ENCODE measurements around the gene GCNT1.

Gene GCNT1

GRCh38 chr9:76539180-76539579 is 80.2 kb downstream of the GCNT1 start:
- DNase-seq, result no peak
- H3K4me2 ChIP-seq (ENCODE audit: low read length), result no peak overlapping the region

DNA sequence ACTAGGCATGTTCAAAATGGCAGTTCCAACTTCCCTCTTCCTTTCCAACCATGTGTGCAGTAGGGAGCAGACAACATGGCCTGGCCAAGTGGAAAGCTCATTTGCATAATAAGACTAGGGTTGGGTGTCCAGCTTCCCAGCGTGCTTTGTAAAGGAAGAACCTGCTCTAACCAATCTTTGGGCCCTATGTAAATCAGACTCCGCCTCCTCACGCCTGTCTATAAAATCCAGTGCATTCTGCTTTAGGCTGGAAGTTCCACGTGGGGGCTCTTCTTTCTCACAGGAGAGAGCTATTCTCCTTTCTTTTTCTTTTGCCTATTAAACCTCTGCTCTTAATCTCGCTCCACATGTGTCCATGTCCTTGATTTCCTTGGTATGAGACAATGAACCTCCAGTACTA is 83.4 kb downstream of the GCNT1 start:
- no peak overlapping the region for H3K4me2 ChIP-seq (ENCODE audit: low read length)
- no peak overlapping the region for H2BK5ac ChIP-seq (ENCODE audit: low read depth, low read length, poor library complexity)
- no peaks in the 10 kb centered on the region for H3K9me3 ChIP-seq (ENCODE audit: insufficient read depth, low read depth, low read length)
- WGBS (ENCODE audit: extremely low coverage, insufficient coverage, insufficient read length), result no CpG with 5 or more reads among the region's 5 CpGs
- H2BK120ac ChIP-seq (ENCODE audit: insufficient read depth, low read length, poor library complexity), result no peak overlapping the region
- no peak overlapping the region for H4K12ac ChIP-seq (ENCODE audit: low read depth, low read length)
- no peak overlapping the region for H3K4me3 ChIP-seq (ENCODE audit: low read depth, low read length)
- no peak overlapping the region for H2BK12ac ChIP-seq (ENCODE audit: low read length)
- H4K8ac ChIP-seq (ENCODE audit: low read depth, low read length), result no peak overlapping the region
- H3K14ac ChIP-seq (ENCODE audit: low read length), result no peak overlapping the region
- no peak overlapping the region for H2AFZ ChIP-seq (ENCODE audit: insufficient read depth, low read length, poor library complexity)
- H2AK5ac ChIP-seq (ENCODE audit: low read length), result no peak overlapping the region
- H3K79me2 ChIP-seq (ENCODE audit: control insufficient read depth, insufficient read depth, low read length, poor library complexity), result no peaks in the 10 kb centered on the region
- no peaks in the 10 kb centered on the region for H3K36me3 ChIP-seq (ENCODE audit: control insufficient read depth in 1 of 2, insufficient read depth in 2 of 2, low read length in 2 of 2)
- H3K79me1 ChIP-seq (ENCODE audit: low read length), result no peaks in the 10 kb centered on the region
- no peak overlapping the region for H4K91ac ChIP-seq (ENCODE audit: low read depth, low read length)
- H3K27me3 ChIP-seq (ENCODE audit: insufficient read depth, low read length), result no peaks in the 10 kb centered on the region
- H3K27ac ChIP-seq (ENCODE audit: low read depth, low read length), result no peak overlapping the region
- H3K4me1 ChIP-seq (ENCODE audit: control insufficient read depth in 1 of 2, insufficient read depth in 2 of 2, low read length in 2 of 2), result no peaks in the 10 kb centered on the region
- DNase-seq, result no peak
- H3K9ac ChIP-seq (ENCODE audit: low read length), result no peak overlapping the region
- no peak overlapping the region for H3K4ac ChIP-seq (ENCODE audit: low read depth, low read length)
- H3K18ac ChIP-seq (ENCODE audit: low read length), result no peak overlapping the region
- H3K23ac ChIP-seq (ENCODE audit: low read length), result no peak overlapping the region

More at GRCh38 chr9:76539180-76539579, 80.2 kb downstream of the GCNT1 start:
- Histone ChIP-seq H4K12ac (ENCODE audit: low read depth, low read length) (no peak overlapping the region), H4K91ac (ENCODE audit: low read depth, low read length) (no peak overlapping the region), H2AK5ac (ENCODE audit: low read length) (no peak overlapping the region), H3K4ac (ENCODE audit: low read depth, low read length) (no peak overlapping the region), H3K9ac (ENCODE audit: low read length) (no peak overlapping the region), H3K23ac (ENCODE audit: low read length) (no peak overlapping the region), H3K79me1 (ENCODE audit: low read length) (no peaks in the 10 kb centered on the region), H3K79me2 (ENCODE audit: control insufficient read depth, insufficient read depth, low read length, poor library complexity) (no peaks in the 10 kb centered on the region), H3K9me3 (ENCODE audit: insufficient read depth, low read depth, low read length) (no peaks in the 10 kb centered on the region), H3K14ac (ENCODE audit: low read length) (no peak overlapping the region), H2BK120ac (ENCODE audit: insufficient read depth, low read length, poor library complexity) (no peak overlapping the region), H2BK12ac (ENCODE audit: low read length) (no peak overlapping the region), H2BK5ac (ENCODE audit: low read depth, low read length, poor library complexity) (no peak overlapping the region), H3K4me1 (ENCODE audit: control insufficient read depth in 1 of 2, insufficient read depth in 2 of 2, low read length in 2 of 2) (no peaks in the 10 kb centered on the region), H3K27ac (ENCODE audit: low read depth, low read length) (no peak overlapping the region), H3K27me3 (ENCODE audit: insufficient read depth, low read length) (no peaks in the 10 kb centered on the region), H4K8ac (ENCODE audit: low read depth, low read length) (no peak overlapping the region), H3K36me3 (ENCODE audit: control insufficient read depth in 1 of 2, insufficient read depth in 2 of 2, low read length in 2 of 2) (no peaks in the 10 kb centered on the region), H3K4me3 (ENCODE audit: low read depth, low read length) (no peak overlapping the region), H3K18ac (ENCODE audit: low read length) (no peak overlapping the region), H2AFZ (ENCODE audit: insufficient read depth, low read length, poor library complexity) (no peak overlapping the region)
- WGBS (ENCODE audit: extremely low coverage, insufficient coverage, insufficient read length), result no CpG with 5 or more reads among the region's 1 CpG

- no peak overlapping the region for H2BK120ac ChIP-seq (ENCODE audit: insufficient read depth, low read length, poor library complexity)
- H3K79me2 ChIP-seq (ENCODE audit: control insufficient read depth, insufficient read depth, low read length, poor library complexity), result no peaks in the 10 kb centered on the region
- no peak overlapping the region for H3K4me2 ChIP-seq (ENCODE audit: low read length)
- WGBS (ENCODE audit: extremely low coverage, insufficient coverage, insufficient read length), result no CpG with 5 or more reads among the region's 2 CpGs
- H3K14ac ChIP-seq (ENCODE audit: low read length), result no peak overlapping the region
- H2BK5ac ChIP-seq (ENCODE audit: low read depth, low read length, poor library complexity), result no peak overlapping the region
- no peak overlapping the region for H3K4me3 ChIP-seq (ENCODE audit: low read depth, low read length)
- H3K9ac ChIP-seq (ENCODE audit: low read length), result no peak overlapping the region
- H3K27ac ChIP-seq (ENCODE audit: low read depth, low read length), result no peak overlapping the region
- no peak overlapping the region for H2AFZ ChIP-seq (ENCODE audit: insufficient read depth, low read length, poor library complexity)
- H3K23ac ChIP-seq (ENCODE audit: low read length), result no peak overlapping the region
- no peaks in the 10 kb centered on the region for H3K9me3 ChIP-seq (ENCODE audit: insufficient read depth, low read depth, low read length)
- H3K79me1 ChIP-seq (ENCODE audit: low read length), result no peaks in the 10 kb centered on the region
- no peak overlapping the region for H4K91ac ChIP-seq (ENCODE audit: low read depth, low read length)
- H3K4me1 ChIP-seq (ENCODE audit: control insufficient read depth in 1 of 2, insufficient read depth in 2 of 2, low read length in 2 of 2), result no peaks in the 10 kb centered on the region
- DNase-seq, result no peak
- H4K12ac ChIP-seq (ENCODE audit: low read depth, low read length), result no peak overlapping the region
- H4K8ac ChIP-seq (ENCODE audit: low read depth, low read length), result no peak overlapping the region
- no peaks in the 10 kb centered on the region for H3K27me3 ChIP-seq (ENCODE audit: insufficient read depth, low read length)
- H2BK12ac ChIP-seq (ENCODE audit: low read length), result no peak overlapping the region
- H2AK5ac ChIP-seq (ENCODE audit: low read length), result no peak overlapping the region
- no peaks in the 10 kb centered on the region for H3K36me3 ChIP-seq (ENCODE audit: control insufficient read depth in 1 of 2, insufficient read depth in 2 of 2, low read length in 2 of 2)
- H3K18ac ChIP-seq (ENCODE audit: low read length), result no peak overlapping the region
- no peak overlapping the region for H3K4ac ChIP-seq (ENCODE audit: low read depth, low read length)
Measured at GRCh38 chr9:76545191-76545590, 86.2 kb downstream of the GCNT1 start.

- Histone ChIP-seq H3K27ac (ENCODE audit: low read depth, low read length) (no peak overlapping the region), H3K9ac (ENCODE audit: low read length) (no peak overlapping the region), H3K36me3 (ENCODE audit: control insufficient read depth in 1 of 2, insufficient read depth in 2 of 2, low read length in 2 of 2) (no peaks in the 10 kb centered on the region), H3K4ac (ENCODE audit: low read depth, low read length) (no peak overlapping the region), H3K4me2 (ENCODE audit: low read length) (no peak overlapping the region), H3K18ac (ENCODE audit: low read length) (no peak overlapping the region), H4K12ac (ENCODE audit: low read depth, low read length) (no peak overlapping the region), H2AFZ (ENCODE audit: insufficient read depth, low read length, poor library complexity) (no peak overlapping the region), H2BK12ac (ENCODE audit: low read length) (no peak overlapping the region), H2AK5ac (ENCODE audit: low read length) (no peak overlapping the region), H3K4me1 (ENCODE audit: control insufficient read depth in 1 of 2, insufficient read depth in 2 of 2, low read length in 2 of 2) (no peaks in the 10 kb centered on the region), H2BK5ac (ENCODE audit: low read depth, low read length, poor library complexity) (no peak overlapping the region), H3K14ac (ENCODE audit: low read length) (no peak overlapping the region), H4K8ac (ENCODE audit: low read depth, low read length) (no peak overlapping the region), H2BK120ac (ENCODE audit: insufficient read depth, low read length, poor library complexity) (no peak overlapping the region), H3K23ac (ENCODE audit: low read length) (no peak overlapping the region), H3K79me1 (ENCODE audit: low read length) (no peaks in the 10 kb centered on the region), H3K9me3 (ENCODE audit: insufficient read depth, low read depth, low read length) (no peaks in the 10 kb centered on the region), H3K27me3 (ENCODE audit: insufficient read depth, low read length) (no peaks in the 10 kb centered on the region), H3K79me2 (ENCODE audit: control insufficient read depth, insufficient read depth, low read length, poor library complexity) (no peaks in the 10 kb centered on the region), H4K91ac (ENCODE audit: low read depth, low read length) (no peak overlapping the region), H3K4me3 (ENCODE audit: low read depth, low read length) (no peak overlapping the region)
- DNase-seq, result no peak
- WGBS (ENCODE audit: extremely low coverage, insufficient coverage, insufficient read length), result no CpG with 5 or more reads among the region's 1 CpG
Measured at GRCh38 chr9:76552181-76552580, 93.2 kb downstream of the GCNT1 start.
